Keratinocyte (primary cell): ENCODE results near the gene TMEM132D.

Experiments used
- EZH2 ChIP-seq: IDR thresholded peaks from one replicate; pipeline ENCODE4 v1.6.1; 2012; ENCODE audit warnings: inconsistent platforms, mild to moderate bottlenecking, low read length, moderate library complexity
- TF ChIP-seq, protein P1 (sequence below), 3 experiments: IDR thresholded peaks in 1 of 3; conservative IDR thresholded peaks in 1 of 3; optimal IDR thresholded peaks in 1 of 3; 2 replicates in 2 of 3; 3 replicates in 1 of 3; pipeline versions ENCODE3 to v1.5.1; 2011; ENCODE audit warnings: low read length in 3 of 3, mild to moderate bottlenecking in 3 of 3, moderate library complexity in 2 of 3, control low read depth in 1 of 3, inconsistent platforms in 1 of 3; ENCODE audit not compliant: insufficient read depth in 2 of 3; ENCODE audit errors: extremely low read depth in 1 of 3

DNA sequence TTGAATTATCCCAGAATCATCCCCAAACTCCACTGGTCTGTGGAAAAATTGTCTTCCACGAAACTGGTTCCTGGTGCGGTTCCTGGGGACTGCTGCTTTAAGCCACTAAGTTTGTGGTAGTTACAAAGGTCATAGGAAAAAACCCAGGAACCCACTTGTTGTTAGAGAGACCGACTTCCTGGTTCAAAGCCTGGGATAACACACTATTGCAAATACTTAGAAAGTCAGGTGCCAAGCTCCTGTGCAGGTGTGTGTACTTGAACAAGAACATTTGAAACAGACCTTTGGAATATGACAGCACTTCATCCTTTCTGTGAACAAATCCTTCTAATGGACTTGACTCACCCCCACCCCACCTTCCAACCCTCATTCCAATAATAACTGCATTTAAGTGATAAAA is 530.9 kb downstream of the TMEM132D start:
- TF ChIP-seq, protein P1, sequence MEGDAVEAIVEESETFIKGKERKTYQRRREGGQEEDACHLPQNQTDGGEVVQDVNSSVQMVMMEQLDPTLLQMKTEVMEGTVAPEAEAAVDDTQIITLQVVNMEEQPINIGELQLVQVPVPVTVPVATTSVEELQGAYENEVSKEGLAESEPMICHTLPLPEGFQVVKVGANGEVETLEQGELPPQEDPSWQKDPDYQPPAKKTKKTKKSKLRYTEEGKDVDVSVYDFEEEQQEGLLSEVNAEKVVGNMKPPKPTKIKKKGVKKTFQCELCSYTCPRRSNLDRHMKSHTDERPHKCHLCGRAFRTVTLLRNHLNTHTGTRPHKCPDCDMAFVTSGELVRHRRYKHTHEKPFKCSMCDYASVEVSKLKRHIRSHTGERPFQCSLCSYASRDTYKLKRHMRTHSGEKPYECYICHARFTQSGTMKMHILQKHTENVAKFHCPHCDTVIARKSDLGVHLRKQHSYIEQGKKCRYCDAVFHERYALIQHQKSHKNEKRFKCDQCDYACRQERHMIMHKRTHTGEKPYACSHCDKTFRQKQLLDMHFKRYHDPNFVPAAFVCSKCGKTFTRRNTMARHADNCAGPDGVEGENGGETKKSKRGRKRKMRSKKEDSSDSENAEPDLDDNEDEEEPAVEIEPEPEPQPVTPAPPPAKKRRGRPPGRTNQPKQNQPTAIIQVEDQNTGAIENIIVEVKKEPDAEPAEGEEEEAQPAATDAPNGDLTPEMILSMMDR (optimal IDR thresholded peaks at IDR 0.05 in 1 of 3, IDR thresholded peaks at IDR 0.05 in 1 of 3, conservative IDR thresholded peaks at IDR 0.05 in 1 of 3; ENCODE audit: extremely low read depth in 1 of 3, insufficient read depth in 2 of 3, low read length in 3 of 3): no peak
- no peak for TF ChIP-seq EZH2
